ENCODE results near the gene THADA.

Gene THADA

DNA sequence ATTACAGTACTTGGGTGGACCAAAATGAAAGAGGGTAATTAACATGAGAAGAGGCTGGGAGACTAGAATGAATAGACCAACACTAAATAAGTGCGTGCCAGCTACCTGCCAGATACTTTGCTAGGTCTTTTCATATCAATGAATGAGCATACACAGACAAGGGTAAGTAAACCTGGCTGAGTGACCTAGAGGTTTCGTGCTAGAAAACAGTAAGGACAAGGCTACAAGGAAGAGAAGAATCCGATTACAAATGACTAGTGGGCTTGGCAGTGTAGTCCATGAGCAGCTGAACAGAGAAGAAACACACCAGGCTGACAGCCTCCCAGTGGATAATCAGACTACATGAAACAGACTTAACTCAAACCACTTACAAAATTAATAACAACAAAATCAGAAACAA lies 64.6 kb downstream of the THADA start (continued):
- no peak for TF ChIP-seq ZNF19 (tag by site-specific recombination; IDR thresholded peaks at IDR 0.05; ENCODE audit: low read depth)
- TF ChIP-seq, protein P1, sequence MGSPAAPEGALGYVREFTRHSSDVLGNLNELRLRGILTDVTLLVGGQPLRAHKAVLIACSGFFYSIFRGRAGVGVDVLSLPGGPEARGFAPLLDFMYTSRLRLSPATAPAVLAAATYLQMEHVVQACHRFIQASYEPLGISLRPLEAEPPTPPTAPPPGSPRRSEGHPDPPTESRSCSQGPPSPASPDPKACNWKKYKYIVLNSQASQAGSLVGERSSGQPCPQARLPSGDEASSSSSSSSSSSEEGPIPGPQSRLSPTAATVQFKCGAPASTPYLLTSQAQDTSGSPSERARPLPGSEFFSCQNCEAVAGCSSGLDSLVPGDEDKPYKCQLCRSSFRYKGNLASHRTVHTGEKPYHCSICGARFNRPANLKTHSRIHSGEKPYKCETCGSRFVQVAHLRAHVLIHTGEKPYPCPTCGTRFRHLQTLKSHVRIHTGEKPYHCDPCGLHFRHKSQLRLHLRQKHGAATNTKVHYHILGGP (tag by site-specific recombination; IDR thresholded peaks at IDR 0.05) = no peak

DNA sequence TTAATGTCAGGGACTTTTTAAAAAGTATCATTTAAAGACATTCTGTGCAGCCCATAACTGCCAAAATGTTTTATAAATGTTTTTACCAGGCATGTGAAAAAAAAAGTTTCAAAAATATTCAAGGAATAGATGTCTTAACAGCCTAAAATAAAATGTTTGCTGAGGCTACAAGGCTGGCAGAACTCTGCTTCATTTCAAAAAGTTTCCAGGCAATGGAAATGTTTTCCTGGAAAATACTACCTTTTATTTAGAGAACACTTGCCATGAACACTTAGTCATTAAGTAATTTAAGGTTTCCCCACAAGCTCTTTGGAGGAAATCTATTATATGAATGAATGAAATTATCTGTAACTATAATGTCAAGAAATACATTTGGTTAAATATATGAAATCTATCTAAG lies 68.8 kb downstream of the THADA start:
- Histone ChIP-seq H3K27ac (ENCODE audit: extremely low read depth, low read depth, low read length) (no peak overlapping the region), H3K4me3 (ENCODE audit: low read depth, low read length) (no peak overlapping the region), H3K36me3 (ENCODE audit: control insufficient read depth in 2 of 2, insufficient read depth in 1 of 2, low read length in 2 of 2) (peaks cover 0 to 11% of the 10 kb centered on the region in 2 experiments; a peak in 1 of 3 replicates), H3K9me3 (ENCODE audit: control insufficient read depth, insufficient read depth, low read depth, low read length) (no peaks in the 10 kb centered on the region), H3K4me1 (ENCODE audit: control insufficient read depth, insufficient read depth, low read length) (no peaks in the 10 kb centered on the region)
- TF ChIP-seq ZNF416 (tag by site-specific recombination; IDR thresholded peaks at IDR 0.05) (no peak), ZNF510 (tag by site-specific recombination; IDR thresholded peaks at IDR 0.05; ENCODE audit: insufficient replicate concordance) (no peak), ZNF132 (tag by site-specific recombination; IDR thresholded peaks at IDR 0.05; ENCODE audit: borderline replicate concordance) (no peak), ZNF214 (tag by site-specific recombination; IDR thresholded peaks at IDR 0.05; ENCODE audit: borderline replicate concordance) (no peak), ZNF473 (tag by site-specific recombination; IDR thresholded peaks at IDR 0.05) (no peak), ZNF623 (tag by site-specific recombination; IDR thresholded peaks at IDR 0.05) (no peak), ZNF585B (tag by site-specific recombination; IDR thresholded peaks at IDR 0.05) (no peak), ZNF223 (tag by site-specific recombination; IDR thresholded peaks at IDR 0.05) (no peak), ZNF621 (tag by site-specific recombination; IDR thresholded peaks at IDR 0.05) (no peak), KLF16 (tag by site-specific recombination; IDR thresholded peaks at IDR 0.05) (no peak), ZNF10 (tag by site-specific recombination; IDR thresholded peaks at IDR 0.05) (no peak), IKZF3 (tag by site-specific recombination; IDR thresholded peaks at IDR 0.05) (no peak), KLF9 (tag by site-specific recombination; IDR thresholded peaks at IDR 0.05; ENCODE audit: low read depth) (no peak), ZNF600 (tag by site-specific recombination; IDR thresholded peaks at IDR 0.05) (no peak), TCF7L2 (IDR thresholded peaks at IDR 0.05; ENCODE audit: borderline replicate concordance, low read depth, low read length) (no peak), ZBTB20 (tag by site-specific recombination; IDR thresholded peaks at IDR 0.05) (no peak)
- TF ChIP-seq, protein P2, sequence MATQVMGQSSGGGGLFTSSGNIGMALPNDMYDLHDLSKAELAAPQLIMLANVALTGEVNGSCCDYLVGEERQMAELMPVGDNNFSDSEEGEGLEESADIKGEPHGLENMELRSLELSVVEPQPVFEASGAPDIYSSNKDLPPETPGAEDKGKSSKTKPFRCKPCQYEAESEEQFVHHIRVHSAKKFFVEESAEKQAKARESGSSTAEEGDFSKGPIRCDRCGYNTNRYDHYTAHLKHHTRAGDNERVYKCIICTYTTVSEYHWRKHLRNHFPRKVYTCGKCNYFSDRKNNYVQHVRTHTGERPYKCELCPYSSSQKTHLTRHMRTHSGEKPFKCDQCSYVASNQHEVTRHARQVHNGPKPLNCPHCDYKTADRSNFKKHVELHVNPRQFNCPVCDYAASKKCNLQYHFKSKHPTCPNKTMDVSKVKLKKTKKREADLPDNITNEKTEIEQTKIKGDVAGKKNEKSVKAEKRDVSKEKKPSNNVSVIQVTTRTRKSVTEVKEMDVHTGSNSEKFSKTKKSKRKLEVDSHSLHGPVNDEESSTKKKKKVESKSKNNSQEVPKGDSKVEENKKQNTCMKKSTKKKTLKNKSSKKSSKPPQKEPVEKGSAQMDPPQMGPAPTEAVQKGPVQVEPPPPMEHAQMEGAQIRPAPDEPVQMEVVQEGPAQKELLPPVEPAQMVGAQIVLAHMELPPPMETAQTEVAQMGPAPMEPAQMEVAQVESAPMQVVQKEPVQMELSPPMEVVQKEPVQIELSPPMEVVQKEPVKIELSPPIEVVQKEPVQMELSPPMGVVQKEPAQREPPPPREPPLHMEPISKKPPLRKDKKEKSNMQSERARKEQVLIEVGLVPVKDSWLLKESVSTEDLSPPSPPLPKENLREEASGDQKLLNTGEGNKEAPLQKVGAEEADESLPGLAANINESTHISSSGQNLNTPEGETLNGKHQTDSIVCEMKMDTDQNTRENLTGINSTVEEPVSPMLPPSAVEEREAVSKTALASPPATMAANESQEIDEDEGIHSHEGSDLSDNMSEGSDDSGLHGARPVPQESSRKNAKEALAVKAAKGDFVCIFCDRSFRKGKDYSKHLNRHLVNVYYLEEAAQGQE (tag by site-specific recombination; IDR thresholded peaks at IDR 0.05) = no peak
- TF ChIP-seq, protein P3, sequence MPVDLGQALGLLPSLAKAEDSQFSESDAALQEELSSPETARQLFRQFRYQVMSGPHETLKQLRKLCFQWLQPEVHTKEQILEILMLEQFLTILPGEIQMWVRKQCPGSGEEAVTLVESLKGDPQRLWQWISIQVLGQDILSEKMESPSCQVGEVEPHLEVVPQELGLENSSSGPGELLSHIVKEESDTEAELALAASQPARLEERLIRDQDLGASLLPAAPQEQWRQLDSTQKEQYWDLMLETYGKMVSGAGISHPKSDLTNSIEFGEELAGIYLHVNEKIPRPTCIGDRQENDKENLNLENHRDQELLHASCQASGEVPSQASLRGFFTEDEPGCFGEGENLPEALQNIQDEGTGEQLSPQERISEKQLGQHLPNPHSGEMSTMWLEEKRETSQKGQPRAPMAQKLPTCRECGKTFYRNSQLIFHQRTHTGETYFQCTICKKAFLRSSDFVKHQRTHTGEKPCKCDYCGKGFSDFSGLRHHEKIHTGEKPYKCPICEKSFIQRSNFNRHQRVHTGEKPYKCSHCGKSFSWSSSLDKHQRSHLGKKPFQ (tag by site-specific recombination; IDR thresholded peaks at IDR 0.05) = no peak
- CTCF ChIA-PET = interaction anchor here (0.6 to 1.5 kb wide), 2 partner anchors 9 to 378 kb away, joined by 3 read pairs; no protein-coding TSS in a partner anchor
- POLR2A ChIA-PET = no interaction called here

All from HEK293 (cell line).